Measurements from ENCODE around the gene MYOC.
"Not testable (repeated sequence)": the region's sequence is repeated elsewhere in the genome, so short reads cannot be mapped to it uniquely, and the experiment has no call there.

MYOC gene

GRCh38 chr1:171600862-171601261 lies 51.6 kb downstream of the MYOC start:
- DNase-seq = no peak

- not testable (repeated sequence) for DNase-seq
Observed at GRCh38 chr1:171600310-171600709, 52.2 kb downstream of the MYOC start.

GRCh38 chr1:171597203-171597602 lies 55.3 kb downstream of the MYOC start:
- no peak for DNase-seq

GRCh38 chr1:171596705-171597104 lies 55.8 kb downstream of the MYOC start:
- no peak for DNase-seq

- no peak for DNase-seq
Observed at GRCh38 chr1:171596119-171596518, 56.4 kb downstream of the MYOC start.

- DNase-seq = no peak
Observed at GRCh38 chr1:171595324-171595723, 57.2 kb downstream of the MYOC start.

- no peak for DNase-seq
Observed at GRCh38 chr1:171590022-171590421, 62.5 kb downstream of the MYOC start.

- DNase-seq = no peak
Observed at GRCh38 chr1:171588230-171588629, 64.3 kb downstream of the MYOC start.

- DNase-seq = no peak
Observed at GRCh38 chr1:171585715-171586114, 66.8 kb downstream of the MYOC start.

All from NCI-H1417 (cell line).